H9 (cell line): ENCODE data around the gene FBXO17. TPM values are rescaled to one million over a fixed set of nuclear protein-coding genes. Genes with fewer than 3 reads are reported as not detected.
A peak's percentile ranks its signal among the peaks of the same experiment; 100 is the strongest.

Experiments used
- DNase-seq: peaks from one replicate; pipeline ENCODE4 v3.0.0-alpha.2; 2017
- H2AFZ ChIP-seq: one replicate; pipeline ENCODE4 v1.6.1; 2013; ENCODE audit warnings: mild to moderate bottlenecking, low read length, control low read depth, moderate library complexity
- H2AK5ac ChIP-seq: 2 replicates; pipeline ENCODE4 v1.6.1; 2013; ENCODE audit warnings: low read length, control low read depth, mixed read lengths; ENCODE audit not compliant: insufficient read length
- H2BK120ac ChIP-seq: one replicate; pipeline ENCODE4 v1.6.1; 2013; ENCODE audit warnings: low read depth, mild to moderate bottlenecking, low read length, control low read depth, inconsistent platforms; ENCODE audit not compliant: poor library complexity, severe bottlenecking
- H2BK12ac ChIP-seq: 2 replicates; pipeline ENCODE4 v1.6.1; 2013; ENCODE audit warnings: low read length, control low read depth, mixed read lengths, low read depth; ENCODE audit not compliant: insufficient read length
- H2BK15ac ChIP-seq: 2 replicates; pipeline ENCODE4 v1.6.1; 2013; ENCODE audit warnings: low read depth, low read length, control low read depth
- H2BK20ac ChIP-seq: one replicate; pipeline ENCODE4 v1.6.1; 2013; ENCODE audit warnings: low read depth, mild to moderate bottlenecking, low read length, control low read depth, inconsistent platforms; ENCODE audit not compliant: poor library complexity, severe bottlenecking
- H2BK5ac ChIP-seq: 2 replicates; pipeline ENCODE4 v1.6.1; 2013; ENCODE audit warnings: low read length, control low read depth, mixed read lengths; ENCODE audit not compliant: insufficient read length
- H3K14ac ChIP-seq: 2 replicates; pipeline ENCODE4 v1.6.1; 2013; ENCODE audit warnings: low read length, control low read depth; ENCODE audit not compliant: insufficient read depth
- H3K18ac ChIP-seq: 2 replicates; pipeline ENCODE4 v1.6.1; 2013; ENCODE audit warnings: low read depth, mild to moderate bottlenecking, mixed read lengths, low read length, control low read depth; ENCODE audit not compliant: insufficient read length
- H3K23ac ChIP-seq: 2 replicates; pipeline ENCODE4 v1.6.1; 2013; ENCODE audit warnings: low read length, control low read depth, mixed read lengths, low read depth; ENCODE audit not compliant: insufficient read length
- H3K23me2 ChIP-seq: 2 replicates; pipeline ENCODE4 v1.6.1; 2013; ENCODE audit warnings: low read depth, mild to moderate bottlenecking, mixed read lengths, low read length, control low read depth; ENCODE audit not compliant: insufficient read length, poor library complexity, severe bottlenecking
- H3K27ac ChIP-seq: 2 replicates; pipeline ENCODE4 v1.5.1; 2013; ENCODE audit warnings: low read length, control low read depth, mixed read lengths, low read depth; ENCODE audit not compliant: insufficient read length
- H3K27me3 ChIP-seq: 2 replicates; pipeline ENCODE4 v1.6.1; 2013; ENCODE audit warnings: low read length, control low read depth, inconsistent platforms; ENCODE audit not compliant: insufficient read depth
- H3K4ac ChIP-seq: 2 replicates; pipeline ENCODE4 v1.6.1; 2013; ENCODE audit warnings: low read depth, mild to moderate bottlenecking, control low read depth, inconsistent platforms, low read length, moderate library complexity
- H3K4me1 ChIP-seq: 2 replicates; pipeline ENCODE4 v1.6.1; 2013; ENCODE audit warnings: low read length, control low read depth, inconsistent platforms; ENCODE audit not compliant: insufficient read depth
- H3K4me2 ChIP-seq: 2 replicates; pipeline ENCODE4 v1.6.1; 2013; ENCODE audit warnings: low read length, control low read depth, mixed read lengths; ENCODE audit not compliant: insufficient read length, insufficient read depth
- H3K56ac ChIP-seq: 2 replicates; pipeline ENCODE4 v1.6.1; 2013; ENCODE audit warnings: low read depth, mild to moderate bottlenecking, mixed read lengths, low read length, control low read depth; ENCODE audit not compliant: insufficient read length
- H3K79me1 ChIP-seq: 2 replicates; pipeline ENCODE4 v1.6.1; 2013; ENCODE audit warnings: low read depth, mild to moderate bottlenecking, moderate library complexity, low read length, control low read depth, inconsistent platforms; ENCODE audit not compliant: insufficient read depth, poor library complexity, severe bottlenecking
- H3K79me2 ChIP-seq: 2 replicates; pipeline ENCODE4 v1.6.1; 2013; ENCODE audit warnings: low read length, control low read depth, inconsistent platforms; ENCODE audit not compliant: insufficient read depth
- H3K9ac ChIP-seq: 2 replicates; pipeline ENCODE4 v1.6.1; 2013; ENCODE audit warnings: low read length, control low read depth, mixed read lengths; ENCODE audit not compliant: insufficient read length; ENCODE audit errors: extremely low read depth
- H3K9me3 ChIP-seq: one replicate; pipeline ENCODE4 v1.6.1; 2013; ENCODE audit warnings: low read depth, low read length, inconsistent platforms; ENCODE audit not compliant: control insufficient read depth
- H3T11ph ChIP-seq: one replicate; pipeline ENCODE4 v1.6.1; 2013; ENCODE audit warnings: mild to moderate bottlenecking, low read length, control low read depth, inconsistent platforms
- H4K20me1 ChIP-seq: one replicate; pipeline ENCODE4 v1.6.1; 2013; ENCODE audit not compliant: control insufficient read depth, insufficient read length, insufficient read depth
- H4K5ac ChIP-seq: 2 replicates; pipeline ENCODE4 v1.6.1; 2013; ENCODE audit warnings: low read depth, mild to moderate bottlenecking, mixed read lengths, low read length, control low read depth; ENCODE audit not compliant: insufficient read length
- H4K8ac ChIP-seq: replicated peaks from 2 replicates; pipeline ENCODE4 v1.6.1; 2013; ENCODE audit warnings: low read length, control low read depth, mixed read lengths, low read depth; ENCODE audit not compliant: insufficient read length
- H4K91ac ChIP-seq: 2 replicates; pipeline ENCODE4 v1.6.1; 2013; ENCODE audit warnings: low read depth, mild to moderate bottlenecking, moderate library complexity, mixed read lengths, low read length, control low read depth; ENCODE audit not compliant: insufficient read length
- H3K27ac Mint-ChIP-seq, 3 experiments: 2 replicates in 2 of 3; 3 replicates in 1 of 3; pipeline ENCODE4 v1.8.0; 2020 to 2021; ENCODE audit warnings: mixed read lengths in 3 of 3, mild to moderate bottlenecking in 1 of 3, moderate library complexity in 1 of 3
- H3K27me3 Mint-ChIP-seq: 2 replicates; pipeline ENCODE4 v1.8.0; 2021; ENCODE audit warnings: low read depth, mild to moderate bottlenecking, moderate library complexity, mixed read lengths
- H3K36me3 Mint-ChIP-seq, 3 experiments: 2 replicates in 2 of 3; 3 replicates in 1 of 3; pipeline ENCODE4 v1.8.0; 2020 to 2021; ENCODE audit warnings: low read depth in 3 of 3, mixed read lengths in 3 of 3; ENCODE audit not compliant: insufficient read depth in 1 of 3
- H3K4me1 Mint-ChIP-seq, 2 experiments: 2 replicates each; pipeline ENCODE4 v1.8.0; 2020; ENCODE audit warnings: mixed read lengths in 2 of 2
- H3K4me3 Mint-ChIP-seq, 2 experiments: 2 replicates in 1 of 2; 3 replicates in 1 of 2; pipeline ENCODE4 v1.8.0; 2020 to 2021; ENCODE audit warnings: mild to moderate bottlenecking in 2 of 2, mixed read lengths in 2 of 2, moderate library complexity in 1 of 2
- H3K9me3 Mint-ChIP-seq, 2 experiments: 2 replicates in 1 of 2; 3 replicates in 1 of 2; pipeline ENCODE4 v1.8.0; 2020; ENCODE audit warnings: mild to moderate bottlenecking in 2 of 2, mixed read lengths in 2 of 2, moderate library complexity in 1 of 2
- whole genome bisulfite sequencing: extraction: QIAGEN DNeasy Blood & Tissue Kit; methylation state at CpG from one replicate; pipeline ENCODE4 v1.1.7; 2013; ENCODE audit warnings: missing lambda C conversion rate, low lambda C conversion rate, mixed read lengths; ENCODE audit not compliant: insufficient read length; ENCODE audit errors: extremely low coverage; 5-methylcytosine and 5-hydroxymethylcytosine counted together
- total RNA-seq: library from RNA; stranded (reverse); gene quantifications from 2 replicates; pipeline ENCODE4 v1.2.1, GENCODE V29; 2021
- TF ChIP-seq, protein P1 (sequence below): fragments of 200-600 bp; sonication (generic); conservative IDR thresholded peaks from 3 replicates; pipeline ENCODE4 v1.8.0; 2021; ENCODE audit warnings: antibody characterized with exemption, mild to moderate bottlenecking

FBXO17 gene
- total RNA-seq, 1 experiment from 2014 or later = 25.5 TPM

DNA sequence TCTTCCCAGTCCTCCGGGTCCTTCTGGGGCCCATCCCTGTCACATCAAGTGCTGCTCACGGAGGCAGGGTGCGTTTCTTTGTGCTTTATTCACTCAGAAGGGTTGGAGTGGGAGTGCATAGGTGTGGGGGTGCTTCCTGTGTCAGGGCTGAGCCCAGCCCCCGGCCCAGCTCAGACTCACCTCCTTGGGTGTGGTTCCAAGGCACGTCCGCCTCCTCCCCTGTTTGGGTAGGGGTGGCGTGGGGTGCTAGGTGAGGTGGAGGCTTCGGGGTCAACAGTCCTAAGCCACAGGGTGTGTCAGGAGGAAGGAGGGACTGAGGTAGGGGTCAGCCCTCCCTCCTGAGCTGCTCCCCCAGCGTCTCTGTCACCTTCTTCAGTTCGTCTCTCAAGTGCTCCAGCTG, 66.6 kb downstream of the FBXO17 start:
- Histone ChIP-seq H3T11ph (no peak overlapping the region), H3K23ac (no peak overlapping the region), H3K4me2 (no peak overlapping the region), H2BK15ac (no peak overlapping the region), H3K79me2 (no peaks in the 10 kb centered on the region), H3K4me1 (no peaks in the 10 kb centered on the region; the same call in 1 of the 2 replicates), H3K9me3 (no peaks in the 10 kb centered on the region), H2BK5ac (no peak overlapping the region), H3K27ac (no peak overlapping the region), H2AK5ac (no peak overlapping the region), H3K18ac (no peak overlapping the region), H3K79me1 (no peaks in the 10 kb centered on the region), H3K23me2 (no peaks in the 10 kb centered on the region), H3K4ac (no peak overlapping the region), H3K9ac (no peak overlapping the region), H3K27me3 (no peaks in the 10 kb centered on the region), H2BK12ac (no peak overlapping the region), H2AFZ (no peak overlapping the region), H4K20me1 (no peaks in the 10 kb centered on the region), H3K56ac (no peak overlapping the region), H2BK20ac (no peak overlapping the region), H3K14ac (no peak overlapping the region), H4K8ac (no peak overlapping the region), H4K5ac (no peak overlapping the region), H4K91ac (no peak overlapping the region), H2BK120ac (no peak overlapping the region)
- H3K27me3 Mint-ChIP-seq = no peaks in the 10 kb centered on the region; the same call in none of the 2 replicates
- no peaks in the 10 kb centered on the region for H3K9me3 Mint-ChIP-seq
- H3K27ac Mint-ChIP-seq = peak overlapping the region in 2 of 3 experiments; percentile 28 to 78; a peak in 1 of 7 replicates
- H3K4me1 Mint-ChIP-seq = peaks cover 3 to 4% of the 10 kb centered on the region in 2 experiments; a peak in 3 of 4 replicates
- TF ChIP-seq, protein P1, sequence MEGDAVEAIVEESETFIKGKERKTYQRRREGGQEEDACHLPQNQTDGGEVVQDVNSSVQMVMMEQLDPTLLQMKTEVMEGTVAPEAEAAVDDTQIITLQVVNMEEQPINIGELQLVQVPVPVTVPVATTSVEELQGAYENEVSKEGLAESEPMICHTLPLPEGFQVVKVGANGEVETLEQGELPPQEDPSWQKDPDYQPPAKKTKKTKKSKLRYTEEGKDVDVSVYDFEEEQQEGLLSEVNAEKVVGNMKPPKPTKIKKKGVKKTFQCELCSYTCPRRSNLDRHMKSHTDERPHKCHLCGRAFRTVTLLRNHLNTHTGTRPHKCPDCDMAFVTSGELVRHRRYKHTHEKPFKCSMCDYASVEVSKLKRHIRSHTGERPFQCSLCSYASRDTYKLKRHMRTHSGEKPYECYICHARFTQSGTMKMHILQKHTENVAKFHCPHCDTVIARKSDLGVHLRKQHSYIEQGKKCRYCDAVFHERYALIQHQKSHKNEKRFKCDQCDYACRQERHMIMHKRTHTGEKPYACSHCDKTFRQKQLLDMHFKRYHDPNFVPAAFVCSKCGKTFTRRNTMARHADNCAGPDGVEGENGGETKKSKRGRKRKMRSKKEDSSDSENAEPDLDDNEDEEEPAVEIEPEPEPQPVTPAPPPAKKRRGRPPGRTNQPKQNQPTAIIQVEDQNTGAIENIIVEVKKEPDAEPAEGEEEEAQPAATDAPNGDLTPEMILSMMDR = no peak
- WGBS = no CpG with 5 or more reads among the region's 10 CpGs
- H3K4me3 Mint-ChIP-seq = no peak overlapping the region
- H3K36me3 Mint-ChIP-seq = peaks cover 11 to 33% (median 28%) of the 10 kb centered on the region in 3 experiments; a peak in 6 of 7 replicates
- no peak for DNase-seq
